Measurements from ENCODE around the gene GPR42.
"Not testable (repeated sequence)": the region's sequence is repeated elsewhere in the genome, so short reads cannot be mapped to it uniquely, and the experiment has no call there.

GPR42 gene

DNA sequence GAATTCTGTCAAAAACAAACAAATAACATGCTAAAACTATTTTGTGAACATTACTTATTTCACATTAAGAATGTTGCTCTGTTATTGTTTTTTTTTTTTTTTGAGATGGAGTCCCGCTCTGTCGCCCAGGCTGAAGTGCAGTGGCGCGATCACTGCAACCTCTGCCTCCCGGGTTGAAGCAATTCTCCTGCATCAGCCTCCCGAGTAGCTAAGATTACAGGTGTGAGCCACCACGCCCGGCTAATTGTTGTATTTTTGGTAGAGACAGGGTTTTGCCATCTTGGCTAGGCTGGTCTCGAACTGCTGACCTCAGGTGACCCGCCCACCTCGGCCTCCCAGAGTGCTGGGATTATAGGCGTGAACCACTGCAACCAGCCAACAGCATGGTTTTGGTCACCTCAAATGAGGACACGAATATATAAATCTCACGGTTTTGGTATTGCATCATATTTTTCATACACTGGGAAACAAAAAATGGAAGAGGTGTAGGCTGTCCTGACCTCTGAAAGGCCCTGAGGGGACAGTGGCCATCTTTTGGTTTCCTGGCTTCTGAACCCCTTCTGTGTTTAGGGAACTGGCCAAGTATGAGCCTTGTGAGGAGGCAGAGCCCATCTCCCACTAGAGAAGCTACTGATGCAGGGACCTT lies 25.5 kb downstream of the GPR42 start:
- no peak for DNase-seq (ENCODE audit: low spot score)

DNA sequence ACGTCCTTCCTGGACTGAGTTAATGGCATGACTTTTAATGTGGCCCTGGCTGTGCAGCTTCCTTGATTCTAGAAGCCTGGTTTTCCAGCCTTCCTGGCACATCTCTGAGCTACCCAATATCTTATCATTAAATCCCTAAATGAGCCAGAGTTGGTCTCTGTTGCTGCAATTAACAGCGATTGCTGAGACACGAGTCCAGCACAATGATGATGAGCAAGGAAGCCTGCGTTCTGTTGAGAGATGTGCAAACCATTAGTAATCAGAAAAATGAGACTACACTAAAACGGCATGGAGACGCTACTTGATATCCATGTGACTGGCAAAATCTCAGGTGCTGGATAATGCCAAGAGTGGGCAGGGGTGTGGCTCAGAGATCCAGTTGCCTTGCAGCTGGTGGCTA lies 26.2 kb downstream of the GPR42 start:
- no peak for DNase-seq (ENCODE audit: low spot score)

DNA sequence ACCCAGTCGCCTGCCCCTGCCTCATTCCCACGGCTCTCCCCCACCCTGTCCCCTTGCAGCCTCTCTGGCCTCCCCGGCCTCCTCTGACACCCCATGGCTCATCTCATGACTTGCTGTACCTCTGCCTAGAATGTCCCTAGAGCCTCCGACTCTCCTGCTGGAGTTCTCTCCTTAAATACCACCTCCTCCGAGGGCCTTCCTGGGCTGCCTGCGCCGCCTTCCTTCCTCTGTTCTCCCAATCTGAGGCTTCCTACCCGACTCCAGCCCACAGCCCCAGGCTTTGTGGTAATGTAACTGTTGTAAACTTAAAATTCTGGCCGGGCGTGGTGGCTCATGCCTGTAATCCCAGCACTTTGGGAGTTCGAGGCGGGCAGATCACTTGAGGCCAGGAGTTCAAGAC lies 27.7 kb downstream of the GPR42 start:
- no peak for DNase-seq (ENCODE audit: low spot score)

DNA sequence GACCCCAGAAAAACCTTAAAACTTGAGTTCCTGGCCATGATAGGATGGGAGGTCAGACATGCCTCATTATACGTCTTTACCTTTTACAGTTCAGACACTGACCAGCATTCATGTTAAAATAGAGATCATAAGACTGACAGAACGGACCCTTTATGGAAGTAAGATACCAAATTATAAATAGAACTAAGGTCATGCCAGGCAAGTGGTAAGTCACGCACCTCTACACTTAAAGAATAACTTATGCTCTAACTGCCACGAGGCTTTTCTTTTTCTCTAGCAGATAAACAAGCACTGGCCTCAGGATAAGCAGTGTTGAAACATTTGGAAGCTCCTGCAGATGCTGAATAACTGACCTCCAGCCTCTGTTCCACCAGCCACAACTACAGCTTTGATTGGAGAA lies 28.4 kb downstream of the GPR42 start:
- no peak for DNase-seq (ENCODE audit: low spot score)

DNA sequence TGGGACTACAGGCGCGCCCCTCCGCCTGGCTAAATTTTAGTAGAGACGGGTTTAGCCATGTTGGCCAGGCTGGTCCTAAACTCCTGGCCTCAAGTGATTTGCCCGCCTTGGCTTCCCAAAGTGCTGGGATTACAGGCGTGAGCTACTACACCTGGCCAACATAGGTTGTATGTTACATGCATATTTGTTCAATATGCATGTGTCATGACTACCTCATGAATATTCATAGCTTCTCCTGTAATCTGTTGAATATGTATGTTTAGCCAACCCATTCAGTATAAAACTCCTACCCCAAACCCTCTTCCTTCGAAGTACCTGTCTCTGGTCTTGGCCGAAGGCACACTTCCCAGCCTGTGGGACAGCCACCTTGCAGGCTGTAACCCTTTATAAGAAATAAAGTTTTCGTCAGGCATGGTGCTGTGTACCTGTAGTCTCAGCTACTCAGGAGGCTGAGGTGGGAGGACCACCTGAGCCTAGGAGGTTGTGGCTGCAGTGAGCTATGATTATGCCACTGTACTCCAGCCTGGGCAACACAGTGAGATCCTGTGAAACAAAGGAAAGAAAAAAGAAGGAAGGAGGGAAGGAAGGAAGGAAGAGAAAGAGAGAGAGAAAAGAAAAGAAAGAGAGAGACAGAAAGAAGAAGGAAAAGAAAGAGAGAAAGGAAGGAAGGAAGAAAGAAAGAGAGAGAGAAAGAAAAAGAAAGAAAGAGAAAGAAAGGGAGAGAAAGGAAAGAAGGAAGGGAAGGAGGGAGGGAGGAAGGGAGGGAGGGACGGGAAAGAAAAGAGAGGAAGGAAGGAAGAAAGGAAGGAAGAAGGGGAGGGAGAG lies 29.3 kb downstream of the GPR42 start:
- no peak for DNase-seq (ENCODE audit: low spot score)

DNA sequence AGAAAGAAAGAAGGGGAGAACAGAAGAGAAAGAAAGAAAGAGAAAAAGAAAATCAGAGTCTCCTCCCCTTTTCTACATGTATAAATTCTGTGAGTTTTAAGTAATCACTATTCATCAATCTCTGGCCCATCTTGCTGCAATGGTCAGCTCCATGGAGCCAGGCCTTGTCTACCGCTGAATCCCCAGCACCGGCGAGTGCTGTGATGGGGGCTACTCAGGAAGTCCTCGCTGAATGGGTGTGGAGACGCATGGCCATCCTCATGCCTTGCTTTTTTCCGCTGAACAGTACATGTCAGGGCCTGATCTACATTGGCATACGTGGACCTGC lies 29.9 kb downstream of the GPR42 start:
- no peak for DNase-seq (ENCODE audit: low spot score)

DNA sequence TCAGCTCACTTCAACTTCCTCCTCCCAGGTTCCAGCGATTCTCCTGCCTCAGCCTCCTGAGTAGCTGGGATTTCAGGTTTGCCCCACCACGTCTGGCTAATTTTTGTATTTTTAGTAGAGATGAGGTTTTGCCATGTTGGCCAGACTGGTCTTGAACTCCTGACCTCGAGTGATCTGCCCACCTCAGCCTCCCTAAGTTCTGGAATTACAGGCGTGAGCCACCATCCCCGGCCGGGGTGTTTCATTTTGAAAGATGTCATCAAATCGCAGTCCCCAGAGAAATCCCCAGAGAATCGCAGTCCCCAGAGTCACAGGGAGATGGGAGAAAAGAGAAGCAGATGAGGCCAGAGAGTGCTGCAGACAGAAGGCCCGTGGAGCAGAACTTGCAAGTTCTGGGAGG lies 30.5 kb downstream of the GPR42 start:
- DNase-seq (ENCODE audit: low spot score), result not testable (repeated sequence)

DNA sequence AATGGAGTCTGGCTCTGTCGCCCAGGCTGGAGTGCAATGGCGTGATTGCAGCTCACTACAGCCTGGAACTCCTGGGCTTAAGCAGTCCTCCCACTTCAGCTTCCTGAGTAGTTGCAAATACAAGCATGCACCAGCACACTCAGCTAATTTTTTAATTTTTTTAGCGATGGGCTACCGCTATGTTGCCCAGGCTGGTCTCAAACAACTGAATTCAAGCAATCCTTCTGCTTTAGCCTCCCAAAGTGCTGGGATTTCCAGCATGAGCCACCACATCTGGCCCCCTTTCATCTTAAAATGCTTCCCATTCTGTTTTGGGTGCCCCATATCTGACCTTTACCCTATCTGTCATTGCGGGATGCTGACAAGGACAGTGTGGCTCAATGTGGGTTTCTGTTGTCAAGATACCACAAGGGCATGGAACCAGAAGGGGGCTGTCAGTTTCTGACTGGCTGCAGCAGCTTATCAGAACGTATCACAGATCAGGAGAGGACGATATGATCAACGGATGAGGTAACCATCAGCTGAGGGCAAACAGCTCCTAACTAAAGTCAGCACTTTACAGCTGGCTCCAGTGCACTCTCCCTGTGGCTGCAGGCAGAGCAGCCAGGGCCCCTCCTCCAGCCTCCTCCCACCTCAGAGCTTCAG lies 32.4 kb downstream of the GPR42 start:
- DNase-seq (ENCODE audit: low spot score), result no peak

DNA sequence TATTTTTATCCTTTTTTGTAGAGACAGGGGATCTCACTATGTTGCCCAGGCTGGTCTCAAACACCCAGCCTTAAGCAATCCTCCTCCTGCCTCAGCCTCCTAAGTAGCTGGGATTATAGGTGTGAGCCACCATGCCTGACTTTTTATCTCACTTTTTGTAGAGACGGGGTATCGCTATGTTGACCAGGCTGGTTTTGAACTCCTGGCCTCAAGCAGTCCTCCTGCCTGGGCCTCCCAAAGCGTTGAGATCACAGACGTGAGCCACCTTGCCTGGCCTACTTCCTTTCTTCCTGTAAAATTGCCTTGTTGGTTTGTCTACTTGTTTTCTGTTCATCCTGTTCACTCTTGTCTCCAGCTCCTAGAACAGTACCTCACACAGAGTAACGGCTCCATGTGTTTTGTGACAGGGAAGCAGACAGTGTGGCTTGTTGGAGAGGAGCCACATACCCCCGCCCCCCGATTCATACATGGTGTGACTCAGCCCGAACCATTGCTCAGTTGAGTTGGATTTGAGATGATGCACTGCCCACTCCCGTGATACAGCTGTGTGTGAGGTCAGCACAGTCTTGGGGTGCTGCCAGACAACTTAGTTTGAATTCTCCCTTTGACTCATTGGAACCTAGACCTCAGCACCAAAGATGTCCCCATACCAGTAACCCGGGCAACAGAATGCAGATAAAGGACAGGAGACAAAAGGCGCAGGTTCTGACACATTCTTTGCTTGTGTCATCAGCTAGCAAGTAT lies 34.2 kb downstream of the GPR42 start:
- DNase-seq (ENCODE audit: low spot score), result no peak

DNA sequence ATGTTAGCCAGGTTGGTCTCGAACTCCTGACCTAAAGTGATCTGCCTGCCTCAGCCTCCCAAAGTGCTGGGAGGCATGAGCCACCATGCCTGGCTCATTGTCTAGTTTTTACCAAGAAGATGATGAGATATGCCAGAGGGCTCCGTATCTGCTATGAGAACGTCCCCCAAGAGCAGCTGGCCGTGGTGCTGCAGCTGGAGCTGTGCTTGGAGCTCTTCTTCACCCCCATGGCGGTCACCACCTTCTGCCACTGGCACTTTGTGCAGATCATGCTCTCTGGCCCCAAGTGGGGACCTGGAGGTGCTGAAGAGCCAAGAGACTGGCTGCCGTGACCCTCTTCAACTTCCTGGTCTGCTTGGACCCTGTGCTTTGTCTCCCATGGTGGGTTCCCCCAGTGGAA lies 36.8 kb downstream of the GPR42 start:
- DNase-seq (ENCODE audit: low spot score), result no peak

DNA sequence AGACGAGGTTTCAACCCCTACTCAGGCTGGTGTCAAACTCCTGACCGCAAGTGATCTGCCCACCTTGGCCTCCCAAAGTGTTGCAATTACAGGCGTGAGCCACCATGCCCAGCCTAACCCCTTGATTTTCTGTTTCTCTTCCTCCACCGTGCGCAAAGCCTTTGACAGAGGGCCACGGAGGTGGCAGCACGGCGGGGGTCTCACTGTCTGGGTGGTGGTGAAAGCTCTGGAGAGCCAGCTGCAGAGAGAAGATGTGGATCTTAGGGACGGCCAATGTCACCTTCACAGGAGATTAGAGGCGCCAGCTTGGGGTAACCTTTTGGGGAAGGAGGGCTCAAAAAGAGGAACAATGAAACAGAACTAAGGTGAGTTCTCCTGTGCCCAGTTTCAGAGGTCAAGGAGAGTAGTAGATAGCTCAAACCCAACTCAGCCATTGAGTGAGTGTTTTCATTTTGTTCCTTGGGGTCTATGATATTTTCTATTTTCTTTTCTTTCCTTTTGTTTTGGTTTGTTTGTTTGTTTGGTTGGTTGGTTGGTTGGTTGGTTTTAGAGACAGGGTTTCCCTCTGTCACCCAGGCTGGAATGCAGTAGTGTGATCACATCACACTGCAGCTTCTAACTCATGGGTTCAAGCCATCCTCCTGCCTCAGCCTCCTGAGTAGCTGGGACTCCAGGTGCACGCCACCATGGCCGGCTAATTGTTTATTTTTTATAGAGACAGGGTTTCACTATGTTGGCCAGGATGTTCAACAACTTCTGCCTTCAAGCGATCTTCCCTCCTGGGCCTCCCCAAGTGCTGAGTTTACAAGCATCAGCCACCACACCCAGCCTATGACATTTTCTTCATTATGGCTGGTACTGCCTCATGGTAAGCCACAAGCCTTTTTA lies 37.7 kb downstream of the GPR42 start:
- DNase-seq (ENCODE audit: low spot score), result no peak

DNA sequence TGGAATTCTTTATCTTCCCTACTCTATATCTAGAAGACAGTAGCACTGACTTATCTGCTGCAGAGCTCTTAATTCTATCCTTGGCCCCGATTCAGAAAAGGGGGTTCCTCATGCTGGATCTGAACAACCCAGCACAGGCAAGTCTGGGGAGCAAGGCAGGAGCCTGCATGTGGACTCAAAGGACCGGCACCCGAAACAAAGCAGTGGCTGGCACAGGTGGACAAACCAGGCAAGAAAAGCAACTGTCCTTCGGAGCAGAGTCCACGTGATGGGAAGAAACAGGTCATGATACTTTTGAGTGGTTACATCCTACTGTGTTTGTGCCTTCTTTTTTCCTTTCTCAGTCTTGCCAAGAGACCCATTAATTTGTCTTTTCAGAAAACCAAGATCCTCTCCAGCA lies 38.3 kb downstream of the GPR42 start:
- no peak for DNase-seq (ENCODE audit: low spot score)

DNA sequence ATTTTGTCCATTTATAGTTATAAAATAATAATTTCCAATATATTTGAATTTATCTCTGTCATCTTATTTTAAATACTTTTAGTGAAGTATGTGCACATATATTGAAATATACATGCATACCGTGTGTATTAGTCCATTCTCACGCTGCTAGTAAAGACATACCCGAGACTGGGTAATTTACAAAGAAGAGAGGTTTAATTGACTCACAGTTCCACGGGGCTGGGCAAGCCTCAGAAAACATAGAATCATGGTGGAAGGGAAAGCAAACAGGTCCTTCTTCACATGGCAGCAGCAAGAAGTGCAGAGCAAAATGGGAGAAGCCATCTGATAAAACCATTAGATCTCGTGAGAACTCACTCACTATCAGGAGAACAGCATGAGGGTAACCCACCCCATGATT lies 39.6 kb downstream of the GPR42 start:
- DNase-seq (ENCODE audit: low spot score), result no peak

DNA sequence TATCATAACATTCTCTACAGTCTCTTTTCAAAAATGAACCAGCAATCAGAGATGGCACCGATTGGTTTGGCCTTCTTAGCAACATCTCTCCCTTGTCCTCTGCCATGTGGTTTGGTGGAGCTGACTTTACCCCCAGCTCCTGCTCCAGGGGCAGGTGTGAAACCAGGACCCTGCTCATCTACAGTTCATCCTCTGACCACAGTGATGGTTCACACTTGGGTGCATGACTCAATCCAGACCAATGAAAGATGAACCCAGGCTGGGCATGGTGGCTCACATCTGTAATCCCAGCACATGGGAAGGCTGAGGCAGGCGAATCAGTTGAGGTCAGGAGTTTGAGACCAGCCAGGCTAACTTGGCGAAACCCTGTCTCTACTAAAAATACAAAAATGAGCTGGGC lies 43.6 kb downstream of the GPR42 start:
- DNase-seq (ENCODE audit: low spot score), result no peak

DNA sequence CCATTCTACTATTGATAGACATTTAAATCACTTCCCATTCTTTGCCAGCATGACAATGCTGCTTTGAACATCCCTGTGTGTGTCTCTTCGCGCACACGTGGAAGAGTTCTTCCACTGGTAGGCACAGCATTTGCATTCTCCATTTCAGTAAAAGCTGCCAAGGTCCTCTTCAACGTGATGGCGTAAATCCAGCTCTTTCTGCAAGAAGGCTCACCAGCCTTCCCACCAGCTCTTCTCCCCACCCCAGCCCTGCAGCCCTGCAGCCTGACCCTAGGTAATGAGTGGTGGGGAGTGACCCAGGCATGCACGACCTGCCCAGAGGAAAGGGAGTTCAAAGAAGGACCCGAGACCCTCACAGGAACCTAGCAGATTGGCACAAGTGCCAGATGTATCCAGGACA lies 45.5 kb downstream of the GPR42 start:
- DNase-seq (ENCODE audit: low spot score), result no peak

DNA sequence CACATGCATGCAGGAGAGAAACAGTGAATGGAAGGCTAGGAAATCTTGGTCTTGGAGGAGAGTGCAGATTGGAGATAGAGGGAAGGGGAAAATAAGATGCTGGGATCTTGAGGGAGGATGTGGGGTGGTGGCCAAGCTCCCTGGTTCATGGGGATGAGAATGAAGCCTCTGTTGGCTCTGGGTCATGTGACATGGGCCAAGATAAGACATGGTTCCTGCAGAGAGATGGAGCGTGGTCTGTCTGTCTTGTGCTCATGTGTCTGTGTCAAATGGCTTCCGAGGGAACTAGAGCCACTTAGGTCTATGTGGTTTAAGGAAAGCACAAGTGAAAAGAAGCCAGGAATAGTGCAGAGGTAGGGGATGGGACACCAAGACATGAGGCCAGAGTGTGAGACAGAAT lies 46.4 kb downstream of the GPR42 start:
- no peak for DNase-seq (ENCODE audit: low spot score)

DNA sequence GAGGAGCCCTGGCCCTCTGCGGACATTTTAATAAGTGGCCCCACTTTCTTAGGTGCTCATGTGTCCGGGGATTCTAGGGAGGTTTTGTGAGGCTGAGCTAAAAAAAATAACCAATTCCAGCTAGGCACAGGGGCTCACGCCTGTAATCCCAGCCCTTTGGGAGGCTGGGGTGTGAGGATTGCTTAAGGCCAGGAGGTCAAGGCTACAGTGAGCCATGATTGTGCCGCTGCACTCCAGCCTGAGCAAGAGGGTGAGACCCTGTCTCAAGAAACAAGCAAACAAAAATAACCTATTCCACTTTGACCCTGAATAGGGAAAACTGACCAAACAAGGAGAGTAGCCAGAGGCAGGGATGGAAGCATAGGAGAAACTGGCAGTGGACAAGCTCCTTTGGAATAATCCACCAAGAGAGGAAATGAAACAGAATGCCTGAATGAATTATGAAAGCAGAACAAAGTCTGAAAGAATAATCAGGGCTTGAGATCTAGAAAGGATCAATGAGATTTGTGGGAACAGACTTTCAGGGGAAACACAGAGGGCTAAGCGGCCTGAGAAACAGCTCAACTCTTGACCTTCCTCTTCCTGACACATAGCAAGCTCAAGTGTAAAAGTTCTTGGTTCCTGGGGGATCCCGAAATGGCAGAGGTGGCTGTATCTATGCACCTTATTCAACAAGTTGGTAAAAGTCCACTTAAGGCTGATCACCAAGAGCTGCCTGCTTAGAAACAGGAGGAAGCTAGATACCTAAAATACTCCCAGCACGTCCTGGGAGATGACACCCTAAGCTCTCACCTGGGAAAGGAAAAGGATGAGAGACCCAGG lies 47.1 kb downstream of the GPR42 start:
- DNase-seq (ENCODE audit: low spot score), result no peak

DNA sequence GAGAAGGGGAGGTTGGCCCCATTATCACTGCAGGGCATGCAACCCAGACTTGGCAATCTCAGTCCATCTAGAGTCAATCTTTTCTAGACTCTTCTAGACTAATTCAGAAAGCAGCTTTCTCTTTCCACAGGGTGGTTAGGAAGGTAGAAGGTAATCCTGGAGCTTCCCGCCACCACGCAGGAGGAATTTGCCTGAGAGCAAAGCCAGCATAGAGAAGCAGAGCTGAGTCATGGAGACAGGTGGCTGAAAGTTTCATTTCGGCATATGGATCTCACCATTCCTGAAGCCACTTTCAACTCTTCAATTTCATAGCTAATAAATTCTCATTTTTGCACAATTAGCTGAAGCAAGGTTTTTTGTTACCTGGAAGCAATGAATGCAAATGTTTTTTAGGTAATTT lies 48.2 kb downstream of the GPR42 start:
- no peak for DNase-seq (ENCODE audit: low spot score)

DNA sequence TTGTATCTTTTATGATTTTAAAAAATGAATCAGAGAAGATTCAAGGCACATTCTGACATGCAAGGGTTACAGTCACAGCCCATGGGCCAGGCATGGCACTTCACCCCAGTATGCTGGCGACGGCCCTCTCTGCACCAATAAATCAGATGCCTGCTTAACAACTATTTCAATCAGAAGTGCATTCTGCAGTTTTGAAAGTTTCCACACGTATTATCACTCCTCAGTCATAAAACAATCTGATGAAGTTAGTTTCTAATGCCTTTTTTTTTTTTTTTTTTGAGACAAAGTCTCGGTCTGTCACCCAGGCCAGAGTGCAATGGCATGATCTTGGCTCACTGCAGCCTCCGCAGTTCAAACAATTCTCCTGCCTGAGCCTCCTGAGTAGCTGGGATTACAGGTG lies 48.9 kb downstream of the GPR42 start:
- DNase-seq (ENCODE audit: low spot score), result no peak

DNA sequence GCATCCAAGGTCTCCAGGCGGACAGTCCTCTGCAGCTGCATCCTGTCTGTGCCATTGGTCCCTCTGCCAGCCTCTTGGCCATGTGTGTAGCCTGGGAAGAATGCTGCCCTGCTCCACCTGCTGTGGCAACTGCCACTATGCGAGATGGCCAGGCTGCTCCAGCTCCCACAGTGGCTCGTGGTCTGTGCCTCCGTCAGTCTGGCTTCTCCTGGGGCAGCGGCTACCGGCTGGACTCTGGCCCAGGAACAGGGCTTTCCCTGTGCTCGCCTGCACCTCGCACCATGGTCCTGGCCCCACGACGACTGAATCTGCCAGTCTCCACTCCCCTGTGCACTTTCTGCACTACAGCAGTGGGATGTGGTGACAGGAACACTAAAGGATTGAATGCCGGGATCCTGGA lies 50.5 kb downstream of the GPR42 start:
- no peak for DNase-seq (ENCODE audit: low spot score)
